Dedifferentiated amniotic fluid mesenchymal stem cell (primary cell): ENCODE data around the gene ECSCR.
"Not testable (repeated sequence)": the region's sequence is repeated elsewhere in the genome, so short reads cannot be mapped to it uniquely, and the experiment has no call there.

Experiments used
- DNase-seq: peaks from one replicate; pipeline ENCODE4 v3.0.0-alpha.2; 2016; ENCODE audit errors: extremely low spot score

Gene ECSCR, protein sequence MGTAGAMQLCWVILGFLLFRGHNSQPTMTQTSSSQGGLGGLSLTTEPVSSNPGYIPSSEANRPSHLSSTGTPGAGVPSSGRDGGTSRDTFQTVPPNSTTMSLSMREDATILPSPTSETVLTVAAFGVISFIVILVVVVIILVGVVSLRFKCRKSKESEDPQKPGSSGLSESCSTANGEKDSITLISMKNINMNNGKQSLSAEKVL

DNA sequence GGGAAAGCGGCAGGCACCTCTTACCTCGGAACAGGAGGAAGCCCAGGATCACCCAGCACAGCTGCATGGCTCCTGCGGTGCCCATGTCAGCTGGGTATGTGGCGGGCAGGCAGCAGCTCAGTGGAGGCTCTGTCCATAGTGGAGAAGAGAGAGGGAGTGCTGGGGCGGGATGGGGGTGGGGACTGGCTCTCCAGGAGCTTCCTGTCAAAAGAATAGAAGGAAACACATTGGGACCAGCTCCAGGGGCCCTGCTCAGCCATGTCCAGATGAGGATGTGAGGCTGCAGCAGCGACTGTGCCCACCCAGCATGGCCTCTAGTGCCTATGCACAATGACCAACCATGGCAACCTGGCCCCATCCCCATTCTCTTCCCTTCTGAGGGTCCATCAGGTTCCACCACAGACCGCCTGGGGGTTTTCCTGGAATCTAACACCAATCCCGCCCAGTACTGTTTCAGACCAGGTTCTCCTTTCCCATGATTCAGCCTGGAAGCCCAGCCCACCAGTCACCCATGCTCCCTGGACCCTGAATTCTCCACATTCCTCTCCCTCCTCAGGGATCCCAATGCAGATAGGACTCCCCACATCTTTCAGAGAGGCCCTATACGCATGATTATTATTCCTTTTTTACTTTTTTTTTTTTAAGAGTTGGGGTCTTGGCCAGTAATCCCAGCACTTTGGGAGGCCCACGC is at the start of gene ECSCR:
Gene ECSCR (minus strand): TSS at position 158 of the 691 bp plus-strand sequence. CDS start 73 bp downstream, at position 85.
- no peak for DNase-seq

DNA sequence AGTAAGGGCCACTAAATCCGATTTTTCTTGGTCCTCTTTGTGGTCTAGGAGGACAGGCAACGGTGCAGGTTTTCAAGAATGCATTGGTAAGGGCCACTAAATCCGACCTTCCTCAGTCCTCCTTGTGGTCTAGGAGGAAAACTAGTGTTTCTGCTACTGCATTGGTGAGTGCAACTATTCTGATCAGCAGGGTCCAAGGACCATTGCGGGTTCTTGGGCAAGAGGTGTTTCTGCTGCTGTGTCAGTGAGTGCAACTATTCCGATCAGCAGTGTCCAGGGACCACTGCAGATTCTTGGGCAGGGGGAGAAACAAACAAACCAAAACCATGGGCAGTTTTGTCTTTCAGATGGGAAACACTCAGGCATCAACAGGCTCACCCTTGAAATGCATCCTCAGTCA is 42.2 kb upstream of the ECSCR start:
- DNase-seq = not testable (repeated sequence)

DNA sequence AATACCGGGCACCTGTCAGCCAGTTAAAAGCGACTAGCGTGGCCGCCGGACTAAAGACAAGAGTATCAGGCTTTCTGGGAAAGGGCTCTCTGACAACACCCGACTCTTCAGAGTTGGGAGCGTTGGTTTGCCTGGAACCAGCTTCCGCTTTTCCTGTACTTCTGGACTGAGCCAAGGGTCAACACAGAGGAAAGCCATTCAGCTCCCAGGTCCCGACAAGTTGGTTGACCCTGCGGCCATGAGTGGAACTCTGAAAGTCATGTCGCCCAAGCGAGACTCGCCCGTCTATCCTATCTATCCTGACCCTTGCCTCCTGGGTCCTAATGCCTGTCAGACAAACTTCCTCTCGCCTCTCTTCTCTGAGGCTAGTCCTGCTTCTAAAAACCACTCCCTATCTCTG is 41.3 kb upstream of the ECSCR start:
- DNase-seq = not testable (repeated sequence)

DNA sequence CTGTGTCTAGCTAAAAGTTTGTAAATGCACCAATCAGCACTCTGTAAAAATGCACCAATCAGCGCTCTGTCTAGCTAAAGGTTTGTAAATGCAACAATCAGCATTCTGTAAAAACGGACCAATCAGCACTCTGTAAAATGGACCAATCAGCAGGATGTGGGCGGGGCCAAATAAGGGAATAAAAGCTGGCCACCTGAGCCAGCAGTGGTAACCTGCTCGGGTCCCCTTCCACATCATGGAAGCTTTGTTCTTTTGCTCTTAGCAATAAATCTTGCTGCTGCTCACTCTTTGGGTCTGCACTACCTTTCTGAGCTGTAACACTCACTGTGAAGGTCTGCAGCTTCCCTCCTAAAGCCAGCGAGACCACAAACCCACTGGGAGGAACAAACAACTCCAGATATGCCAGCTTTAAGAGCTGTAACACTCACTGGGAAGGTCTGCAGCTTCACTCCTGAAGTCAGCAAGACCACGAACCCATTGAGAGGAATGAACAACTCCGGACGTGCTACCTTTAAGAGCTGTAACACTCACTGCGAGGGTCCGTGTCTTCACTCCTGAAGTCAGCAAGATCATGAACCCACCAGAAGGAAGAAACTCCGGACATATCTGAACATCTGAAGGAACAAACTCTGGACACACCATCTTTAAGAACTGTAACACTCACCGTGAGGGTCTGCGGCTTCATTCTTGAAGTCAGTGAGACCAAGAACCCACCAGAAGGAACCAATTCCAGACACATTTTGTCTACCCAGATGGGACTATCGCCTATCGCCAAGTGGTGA is 40.7 kb upstream of the ECSCR start:
- DNase-seq = not testable (repeated sequence)

DNA sequence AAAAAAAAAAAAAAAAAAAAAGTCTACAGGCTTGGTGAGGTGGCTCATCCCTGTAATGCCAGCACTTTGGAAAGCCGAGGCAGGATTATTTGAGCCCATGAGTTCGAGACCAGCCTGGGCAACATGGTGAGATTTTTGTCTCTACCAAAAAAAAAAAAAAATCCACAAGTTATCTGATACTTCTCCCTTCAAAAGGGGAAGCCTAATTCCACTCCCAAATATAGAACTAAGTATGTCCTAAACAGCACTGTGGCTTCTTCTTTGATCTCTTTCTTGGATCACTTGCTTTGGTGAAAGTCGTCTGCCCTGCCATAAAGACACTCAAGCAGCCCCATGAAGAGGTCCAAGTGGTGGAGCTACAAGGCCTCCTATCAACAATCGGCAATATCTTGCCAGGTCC is 38.8 kb upstream of the ECSCR start:
- DNase-seq = no peak

DNA sequence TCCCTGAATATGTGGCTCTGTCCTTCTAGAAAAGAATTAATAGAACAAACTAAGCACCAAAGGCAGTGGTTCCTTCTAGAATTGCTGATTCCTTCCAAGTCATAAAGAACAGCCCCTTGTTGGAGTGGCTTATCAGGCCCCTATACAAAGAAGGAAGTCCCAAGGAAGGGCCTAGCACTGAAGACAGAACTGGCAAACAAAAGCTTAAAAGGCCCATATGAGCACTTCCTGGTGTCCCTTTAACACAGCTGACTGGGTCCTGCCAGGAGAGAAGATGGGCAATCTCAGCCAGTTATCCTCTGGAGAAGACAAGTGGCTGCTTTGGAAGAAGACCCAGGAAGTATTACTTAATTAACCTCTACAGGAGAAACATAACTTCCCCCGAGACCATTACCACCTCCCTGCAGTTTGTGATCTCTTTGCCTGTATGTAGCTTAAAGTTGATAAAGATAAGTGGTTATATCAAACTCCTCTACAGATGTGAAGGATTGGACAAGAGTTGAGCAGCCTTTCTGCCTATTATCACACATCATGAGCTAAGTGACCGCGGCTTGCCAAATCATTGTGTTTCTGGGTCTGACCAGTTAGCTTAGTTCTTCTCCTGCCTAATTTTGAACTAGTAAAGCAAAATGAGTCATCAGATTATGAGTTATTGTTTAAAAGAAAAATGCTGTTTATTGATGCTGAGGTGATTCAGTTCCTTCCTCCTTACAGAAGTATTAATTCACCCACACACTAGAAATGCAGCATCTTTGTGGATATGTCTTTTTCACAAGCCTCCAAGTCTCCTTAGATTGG is 33.3 kb upstream of the ECSCR start:
- DNase-seq = no peak

DNA sequence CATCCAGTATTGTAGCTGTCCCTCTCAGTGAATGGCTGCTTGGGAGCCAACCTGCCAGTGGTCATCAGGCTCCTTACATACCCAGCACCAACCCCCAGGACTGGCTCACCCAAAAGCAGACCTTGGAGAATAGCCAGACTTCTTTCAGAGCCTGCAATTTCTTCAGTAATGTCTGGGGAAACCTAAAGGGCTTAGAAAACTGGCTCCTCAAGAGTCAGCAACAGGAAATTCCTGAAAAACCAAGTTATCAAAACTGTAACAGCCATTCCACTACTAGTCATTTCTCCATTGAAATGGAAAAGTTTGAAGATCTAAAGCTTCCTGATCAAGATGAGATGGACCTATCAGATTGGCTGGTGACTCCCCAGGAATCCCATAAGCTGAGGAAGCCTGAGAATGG is 32.3 kb upstream of the ECSCR start:
- no peak for DNase-seq

DNA sequence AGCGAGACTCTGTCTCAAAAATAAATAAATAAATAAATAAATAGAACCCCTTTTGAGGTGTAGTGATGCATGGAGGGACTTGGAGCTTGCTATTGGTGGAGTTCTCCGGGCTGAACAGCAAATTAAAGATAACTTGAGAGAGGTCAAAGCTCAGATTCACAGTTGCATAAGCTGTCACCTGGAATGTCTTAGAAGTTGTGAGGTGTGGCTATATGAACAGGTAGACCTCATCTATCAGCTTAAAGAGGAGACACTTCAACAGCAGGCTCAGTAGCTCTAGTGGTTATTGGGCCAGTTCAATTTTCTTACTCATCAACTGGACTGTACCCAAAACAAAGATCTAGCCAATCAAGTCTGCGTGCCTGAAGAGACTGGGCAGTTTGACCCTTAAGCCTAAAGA is 31.7 kb upstream of the ECSCR start:
- no peak for DNase-seq

DNA sequence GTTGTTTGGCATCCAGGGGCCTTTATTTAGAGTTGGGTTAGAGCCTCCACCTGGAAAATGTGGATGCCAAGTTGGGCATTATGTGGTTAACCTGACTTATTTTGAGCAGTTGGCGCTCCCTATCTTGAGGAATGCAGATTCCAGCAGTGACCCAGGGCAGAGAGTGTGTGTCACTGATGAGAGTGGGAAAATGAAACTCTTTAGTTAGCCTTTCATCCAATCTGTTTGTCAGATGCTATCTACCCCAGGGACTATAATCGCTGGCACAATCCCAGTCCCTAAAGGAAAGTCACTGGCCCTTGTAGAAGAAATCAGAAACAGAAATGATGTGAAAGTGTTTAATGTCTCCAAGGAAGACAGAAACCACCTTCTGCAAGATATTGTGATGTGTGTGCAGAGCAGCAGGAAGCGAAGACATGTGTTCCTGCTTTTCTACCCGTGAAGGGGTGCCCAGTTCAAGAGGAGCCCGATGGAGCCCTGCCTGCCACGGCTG is 30.2 kb upstream of the ECSCR start:
- DNase-seq = peak; percentile 53

DNA sequence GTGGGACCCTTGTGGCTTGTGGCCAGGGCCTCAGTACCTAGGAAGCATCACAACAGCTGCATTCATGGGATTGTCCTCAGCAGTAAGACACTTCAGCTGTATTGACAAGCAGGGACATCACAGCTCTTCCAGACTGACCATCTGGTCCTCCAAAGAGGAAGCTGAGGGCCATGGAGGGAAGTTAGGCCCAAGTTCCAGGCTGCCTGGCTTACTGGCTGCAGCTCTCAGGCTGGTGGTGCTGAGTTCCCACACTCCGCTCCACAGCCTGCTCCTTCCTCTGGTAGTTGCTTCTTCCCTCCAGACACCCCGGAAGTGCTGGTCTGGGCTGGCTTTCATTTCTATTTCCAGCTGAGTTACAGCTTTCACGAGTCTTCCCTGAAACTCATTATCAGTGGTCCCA is 25.7 kb upstream of the ECSCR start:
- no peak for DNase-seq

DNA sequence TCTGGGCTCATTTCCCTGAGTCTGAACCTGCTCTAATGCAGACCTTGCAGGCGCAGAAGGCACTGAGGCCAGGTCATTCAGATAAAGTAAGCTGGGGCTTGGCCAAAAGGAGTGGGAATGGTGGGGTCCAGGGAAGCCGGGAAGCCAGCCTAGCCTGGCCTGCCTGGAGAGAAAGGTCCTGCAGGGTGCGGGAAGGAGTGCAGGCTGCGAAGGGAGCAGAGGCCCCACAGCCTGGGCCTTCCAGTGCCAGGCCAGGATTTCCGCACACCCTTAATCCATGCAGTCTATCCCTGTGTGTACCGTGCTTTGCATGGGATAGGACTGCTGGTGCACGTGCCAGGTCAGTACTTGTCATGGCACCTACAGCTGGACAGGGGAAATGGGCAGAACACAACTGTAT is 23.7 kb upstream of the ECSCR start:
- no peak for DNase-seq

DNA sequence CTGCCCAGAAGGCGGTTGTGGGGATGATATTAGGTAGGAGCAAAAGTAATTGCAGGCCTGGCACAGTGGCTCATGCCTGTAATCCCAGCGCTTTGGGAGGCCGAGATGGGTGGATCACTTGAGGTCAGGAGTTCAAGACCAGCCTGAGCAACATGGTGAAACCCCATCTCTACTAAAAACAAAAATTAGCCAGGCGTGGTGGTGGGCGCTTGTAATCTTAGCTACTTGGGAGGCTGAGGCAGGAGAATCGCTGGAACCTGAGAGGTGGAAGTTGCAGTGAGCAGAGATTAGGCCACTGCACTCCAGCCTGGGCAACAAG is 20.3 kb upstream of the ECSCR start:
- not testable (repeated sequence) for DNase-seq

DNA sequence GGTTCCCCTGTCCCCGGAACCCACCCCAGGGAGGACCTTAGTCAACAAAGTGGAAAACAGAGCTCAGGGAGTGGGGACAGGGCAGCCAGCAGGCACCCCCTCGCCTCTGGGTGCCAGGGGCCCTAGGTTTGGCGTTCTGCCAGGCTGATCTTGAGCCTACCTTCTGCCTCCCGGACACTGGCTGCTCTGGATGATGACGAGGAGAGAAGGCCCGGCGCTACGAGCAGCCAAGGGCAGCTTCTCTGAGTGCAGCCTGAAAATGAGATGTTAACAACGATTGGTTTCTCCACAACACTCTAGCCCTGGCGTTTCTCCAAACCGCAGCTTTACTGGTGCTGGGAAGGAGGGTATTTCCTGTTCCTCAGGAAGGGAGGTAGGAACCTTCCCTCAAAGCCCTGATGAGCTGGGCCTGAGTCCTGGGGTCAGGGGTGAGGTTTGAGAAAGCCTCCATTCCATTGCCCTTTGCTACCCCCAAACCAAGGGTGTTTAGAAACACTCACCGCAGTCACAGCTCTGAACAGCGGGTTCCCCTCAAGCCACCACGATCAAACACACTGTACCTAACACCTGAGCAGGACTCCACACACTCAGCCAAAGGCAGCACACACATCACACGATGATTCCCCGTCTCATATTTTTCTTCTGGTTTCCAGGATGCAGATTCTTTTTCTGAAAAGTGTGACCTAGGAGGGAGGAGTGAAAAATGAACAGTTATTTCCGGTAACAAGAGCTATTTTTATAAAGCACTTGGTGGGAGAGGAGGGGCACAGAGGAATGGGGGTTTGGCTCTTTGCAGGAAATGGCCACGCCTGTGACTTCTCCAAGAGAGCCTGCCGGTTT is 19.7 kb upstream of the ECSCR start, which contains the start of gene STING1:
Gene STING1 (minus strand): TSS at position 709 of the 840 bp plus-strand sequence. CDS start 1,054 bp downstream, outside the sequence.
- peak; percentile 92 for DNase-seq

DNA sequence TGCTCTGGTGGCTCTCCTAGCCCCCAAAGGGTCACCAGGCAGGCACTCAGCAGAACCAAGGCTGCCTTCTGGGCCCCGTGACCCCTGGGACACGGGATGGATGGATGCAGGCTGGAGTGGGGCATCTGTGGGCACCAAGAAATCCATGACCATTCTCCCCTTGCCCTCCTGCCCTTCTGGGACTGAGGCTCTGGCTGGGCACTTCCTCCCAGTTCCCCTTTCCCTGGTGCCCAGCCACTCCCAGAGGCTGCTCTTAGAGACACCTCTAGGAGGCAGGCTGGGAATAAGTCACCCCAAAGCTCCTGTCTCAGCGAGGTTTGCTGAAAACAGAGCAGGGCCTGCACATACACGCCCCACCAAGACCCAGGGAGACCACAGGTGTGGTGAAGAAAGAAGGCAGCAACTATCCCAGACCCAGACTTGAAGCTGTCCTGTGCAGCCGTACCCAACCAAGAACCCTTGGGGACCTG is 19.1 kb upstream of the ECSCR start:
- no peak for DNase-seq

DNA sequence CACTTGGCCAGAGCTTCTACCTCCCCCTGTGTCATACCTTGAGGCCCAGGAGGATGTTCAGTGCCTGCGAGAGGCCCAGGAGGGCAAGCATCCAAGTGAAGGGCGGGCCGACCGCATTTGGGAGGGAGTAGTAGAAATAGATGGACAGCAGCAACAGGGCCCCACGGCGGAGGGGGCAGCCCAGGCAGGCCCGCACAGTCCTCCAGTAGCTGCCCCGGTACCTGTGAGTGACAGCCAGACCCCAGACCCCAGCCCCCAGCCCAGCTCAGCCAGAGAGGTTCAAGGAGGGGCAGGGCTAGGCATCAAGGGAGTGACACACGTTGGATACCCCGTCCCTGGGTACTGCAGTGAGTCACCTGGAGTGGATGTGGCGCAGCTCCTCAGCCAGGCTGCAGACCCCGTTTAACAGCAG is 18.6 kb upstream of the ECSCR start:
- no peak for DNase-seq

DNA sequence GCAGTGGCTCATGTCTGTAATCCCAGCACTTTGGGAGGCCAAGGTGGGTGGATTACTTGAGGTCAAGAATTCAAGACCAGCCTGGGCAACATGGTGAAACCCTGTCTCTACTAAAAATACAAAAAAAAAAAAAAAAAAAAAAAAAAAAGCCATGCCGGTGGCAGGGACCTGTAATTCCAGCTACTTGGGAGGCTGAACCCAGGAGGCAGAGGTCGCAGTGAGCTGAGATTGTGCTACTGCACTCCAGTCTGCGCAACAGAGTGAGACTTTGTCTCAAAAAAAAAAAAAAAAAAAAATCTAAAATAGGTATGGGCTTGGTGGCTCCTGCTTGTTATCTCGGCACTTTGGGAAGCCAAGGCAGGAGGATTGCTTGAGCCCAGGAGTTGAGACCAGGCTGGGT is 17.2 kb upstream of the ECSCR start:
- DNase-seq = not testable (repeated sequence)

DNA sequence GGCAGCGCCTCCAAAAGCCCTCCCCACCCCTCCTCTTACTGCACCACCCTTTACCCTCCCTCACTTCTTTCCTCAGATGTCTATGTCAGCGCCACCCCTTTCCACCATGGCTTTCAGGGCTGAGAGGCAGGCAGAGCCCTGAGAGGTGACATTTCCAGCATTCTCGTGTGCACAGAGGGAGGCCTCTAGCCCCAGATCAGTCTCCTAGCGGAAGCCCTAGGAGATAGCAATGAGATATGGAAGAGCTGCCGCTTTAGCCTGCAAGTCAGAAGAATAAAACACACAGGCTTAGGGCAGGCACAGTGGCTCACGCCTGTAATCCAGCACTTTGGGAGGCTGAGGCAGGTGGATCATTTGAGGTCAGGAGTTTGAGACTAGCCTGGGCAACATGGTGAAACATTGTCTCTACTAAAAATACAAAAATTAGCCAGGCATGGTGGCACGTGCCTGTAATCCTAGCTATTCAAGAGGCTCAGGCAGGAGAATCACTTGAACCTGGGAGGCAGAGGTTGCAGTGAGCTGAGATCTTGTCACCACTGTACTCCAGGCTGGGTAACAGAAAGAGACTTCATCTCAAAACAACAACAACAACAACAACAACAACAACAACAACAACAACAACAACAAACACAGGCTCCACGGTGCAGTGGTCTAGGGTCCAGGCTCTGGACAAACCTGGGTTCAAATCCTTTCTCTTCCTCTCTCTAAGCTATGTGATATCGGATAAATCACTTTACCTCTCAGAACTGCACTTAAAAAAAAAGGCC is 16.3 kb upstream of the ECSCR start:
- DNase-seq = not testable (repeated sequence)

DNA sequence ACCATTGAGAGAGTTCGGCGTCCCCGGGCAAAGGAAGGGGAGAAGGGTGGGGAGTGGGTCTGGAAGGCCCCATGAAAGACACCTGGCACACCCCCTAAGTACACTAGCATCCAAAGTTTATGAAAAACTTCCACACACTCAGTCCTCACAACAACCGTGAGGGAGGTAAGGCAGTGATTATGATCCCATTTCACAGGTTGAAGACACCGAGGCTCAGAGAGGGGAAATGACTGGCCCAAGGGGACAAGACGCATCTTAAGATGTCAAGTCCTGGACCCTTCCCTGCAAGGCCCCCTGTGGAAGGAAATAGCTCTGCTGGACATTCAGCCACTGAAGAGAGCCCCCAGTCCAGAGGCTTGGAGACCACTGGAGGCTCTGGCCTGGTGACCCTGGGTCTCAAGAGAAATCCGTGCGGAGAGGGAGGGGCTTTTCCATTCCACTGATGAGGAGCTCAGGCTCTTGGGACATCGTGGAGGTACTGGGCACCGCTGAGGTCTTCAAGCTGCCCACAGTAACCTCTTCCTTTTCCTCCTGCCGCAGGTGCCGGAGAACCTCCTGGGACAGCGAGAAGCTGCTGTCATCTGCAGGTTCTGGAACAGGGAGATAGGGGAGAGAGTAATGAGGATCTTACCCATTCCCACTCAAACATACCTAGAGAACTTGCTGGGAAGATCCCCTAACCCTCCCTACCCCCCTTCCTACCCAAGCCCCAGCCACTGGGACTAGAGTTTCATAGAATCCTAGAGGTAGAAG is 13.5 kb upstream of the ECSCR start:
- no peak for DNase-seq
